ENCODE data around the gene TBXAS1.

DNA sequence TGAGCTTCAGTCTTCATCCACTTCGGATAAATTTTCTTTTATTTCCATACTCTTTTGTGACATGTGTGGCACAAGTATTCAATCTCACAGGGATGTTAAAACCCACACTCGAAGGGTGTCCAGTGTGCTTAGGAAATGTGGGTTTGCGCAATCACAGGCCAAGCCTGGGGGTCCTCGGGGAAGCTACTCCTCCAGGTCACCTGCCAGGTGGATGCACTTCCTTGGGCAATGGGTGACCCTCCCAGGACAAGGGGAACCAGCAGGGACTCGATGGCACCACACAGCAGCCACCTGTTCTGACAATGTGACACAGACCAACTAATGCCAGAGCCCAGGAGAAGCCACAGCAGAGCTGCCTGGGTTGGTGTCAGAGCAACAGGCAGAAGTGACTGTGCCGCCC, 194.7 kb downstream of the TBXAS1 start:
- TF ChIP-seq CTCF (IDR thresholded peaks at IDR 0.05) (no peak), ZNF302 (CRISPR knock-in tag; IDR thresholded peaks at IDR 0.05) (no peak), MAFK (IDR thresholded peaks at IDR 0.05; ENCODE audit: partially characterized antibody) (no peak), FOSL2 (IDR thresholded peaks at IDR 0.05) (no peak), FOSL2 (CRISPR knock-in tag; IDR thresholded peaks at IDR 0.05) (no peak), EHMT2 (IDR thresholded peaks at IDR 0.05; ENCODE audit: low read depth) (no peak), SMC3 (IDR thresholded peaks at IDR 0.05) (no peak), NFE2L2 (conservative IDR thresholded peaks at IDR 0.05; ENCODE audit: low read length) (no peak), USF2 (IDR thresholded peaks at IDR 0.05) (no peak), POLR2A (IDR thresholded peaks at IDR 0.05; ENCODE audit: low read length) (no peak), CEBPB (IDR thresholded peaks at IDR 0.05) (peak; percentile 43 to 62; a peak in 3 of 4 replicates), PBX3 (IDR thresholded peaks at IDR 0.05) (no peak)
- TF ChIP-seq, protein P1, sequence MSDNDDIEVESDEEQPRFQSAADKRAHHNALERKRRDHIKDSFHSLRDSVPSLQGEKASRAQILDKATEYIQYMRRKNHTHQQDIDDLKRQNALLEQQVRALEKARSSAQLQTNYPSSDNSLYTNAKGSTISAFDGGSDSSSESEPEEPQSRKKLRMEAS (IDR thresholded peaks at IDR 0.05): no peak
